Stimulated activated CD4-positive, alpha-beta T cell treated with anti-CD3 and anti-CD28 coated beads, Interleukin-2, amount 100 ng/mL, for 48 hours (primary cell): ENCODE data around the gene NLGN1.

Experiments
- DNase-seq, 2 donors: peaks; one replicate each; pipeline ENCODE4 v3.0.0-alpha.2; 2020

NLGN1 gene

DNA sequence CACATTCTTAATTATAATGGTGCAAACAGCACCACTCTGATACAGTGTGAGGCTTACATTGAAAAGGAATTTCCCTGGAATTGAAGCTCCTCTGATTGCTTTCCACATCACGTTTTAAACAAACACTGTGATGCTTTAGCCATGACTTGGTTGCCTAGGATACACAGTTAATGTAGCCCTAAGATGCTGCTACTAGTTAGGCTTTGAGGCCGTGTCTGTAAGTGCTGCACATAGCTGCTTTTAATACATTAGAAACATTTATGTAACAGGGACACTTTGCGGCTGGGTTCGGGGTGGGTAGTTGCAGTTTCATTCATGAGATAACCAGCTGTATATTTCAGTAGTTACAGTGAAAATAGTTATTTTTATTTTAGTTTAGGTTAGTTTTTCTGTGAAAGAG is 334.7 kb downstream of the NLGN1 start:
- no peak for DNase-seq

- no peak for DNase-seq
Observed at GRCh38 chr3:173733029-173733652, 335.6 kb downstream of the NLGN1 start.

- no peak for DNase-seq
Observed at GRCh38 chr3:173734473-173734872, 336.9 kb downstream of the NLGN1 start.

- no peak for DNase-seq
Observed at GRCh38 chr3:173734895-173735294, 337.4 kb downstream of the NLGN1 start.

GRCh38 chr3:173735841-173736240 is 338.3 kb downstream of the NLGN1 start:
- no peak for DNase-seq

DNA sequence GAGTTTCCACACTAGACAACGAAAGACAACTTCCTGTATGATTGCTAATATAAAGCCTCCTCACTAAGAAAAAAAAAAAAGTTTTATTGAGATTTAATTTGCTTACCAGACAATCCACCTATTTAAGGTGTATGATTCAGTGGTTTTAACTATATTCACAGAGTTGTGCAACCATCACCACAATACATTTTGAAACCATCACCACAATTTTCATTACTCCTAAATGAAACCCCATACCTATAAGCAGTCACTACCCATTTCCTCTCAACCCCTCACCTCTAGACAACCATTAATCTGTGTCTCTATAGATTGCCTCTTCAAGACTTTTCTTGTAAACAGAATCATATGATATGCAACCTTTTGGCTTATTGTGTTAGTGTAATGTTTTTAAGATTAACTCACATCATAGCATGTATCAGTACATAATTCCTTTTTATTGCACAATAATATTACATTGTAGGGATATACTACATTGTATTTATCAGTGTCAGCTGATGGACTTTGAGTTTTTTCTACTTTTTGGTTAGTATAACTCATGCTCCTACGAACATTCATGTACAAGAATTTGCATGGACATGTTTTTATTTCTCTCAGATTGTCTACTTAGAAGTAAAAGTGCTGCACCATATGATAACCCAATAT is 339.7 kb downstream of the NLGN1 start:
- DNase-seq = no peak

DNA sequence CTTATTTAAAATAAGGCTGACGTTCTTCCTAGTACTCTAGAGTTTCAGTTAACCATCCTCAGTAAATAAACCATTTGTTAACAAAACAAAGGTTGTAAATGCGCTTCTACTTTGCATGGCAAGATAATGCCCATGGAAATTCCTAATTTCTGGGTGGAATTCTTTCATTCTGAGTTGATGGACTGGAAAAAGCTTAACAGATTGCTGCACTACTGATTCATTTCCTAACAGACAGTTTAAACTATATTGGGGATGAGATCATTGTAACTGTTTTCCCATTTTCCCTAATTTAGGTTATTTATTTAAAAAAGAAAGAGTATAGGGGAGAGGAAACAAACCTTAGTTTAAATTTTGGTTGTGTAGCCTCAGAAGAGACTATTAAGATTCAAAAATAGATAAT is 342.2 kb downstream of the NLGN1 start:
- no peak for DNase-seq

GRCh38 chr3:173742491-173742890 is 344.9 kb downstream of the NLGN1 start:
- DNase-seq = no peak

GRCh38 chr3:173743111-173743510 is 345.6 kb downstream of the NLGN1 start:
- DNase-seq = no peak

GRCh38 chr3:173743516-173743915 is 346.0 kb downstream of the NLGN1 start:
- no peak for DNase-seq

DNA sequence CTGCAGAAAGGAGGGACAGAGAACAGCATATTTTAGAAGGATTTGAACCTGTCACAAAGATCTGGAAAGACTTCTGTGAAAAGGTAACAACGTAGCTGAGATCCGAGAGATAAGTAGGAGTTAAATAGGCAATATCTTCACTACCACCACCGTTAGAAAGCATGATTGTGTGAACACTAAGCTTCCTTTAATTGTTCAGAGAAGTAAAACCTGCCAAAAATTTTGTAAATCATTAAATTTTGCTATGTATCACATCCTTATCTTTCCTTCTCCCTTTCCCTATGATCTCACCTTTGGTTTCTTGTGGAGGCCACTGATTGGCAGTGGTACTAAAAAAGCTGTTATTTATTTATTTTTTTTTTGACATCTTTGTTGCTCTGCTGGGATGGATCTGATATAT is 346.9 kb downstream of the NLGN1 start:
- DNase-seq = no peak

GRCh38 chr3:173744895-173745294 is 347.4 kb downstream of the NLGN1 start:
- DNase-seq = no peak

- no peak for DNase-seq
Observed at GRCh38 chr3:173745952-173746682, 348.6 kb downstream of the NLGN1 start.

GRCh38 chr3:173747427-173747826 is 349.9 kb downstream of the NLGN1 start:
- DNase-seq = no peak

DNA sequence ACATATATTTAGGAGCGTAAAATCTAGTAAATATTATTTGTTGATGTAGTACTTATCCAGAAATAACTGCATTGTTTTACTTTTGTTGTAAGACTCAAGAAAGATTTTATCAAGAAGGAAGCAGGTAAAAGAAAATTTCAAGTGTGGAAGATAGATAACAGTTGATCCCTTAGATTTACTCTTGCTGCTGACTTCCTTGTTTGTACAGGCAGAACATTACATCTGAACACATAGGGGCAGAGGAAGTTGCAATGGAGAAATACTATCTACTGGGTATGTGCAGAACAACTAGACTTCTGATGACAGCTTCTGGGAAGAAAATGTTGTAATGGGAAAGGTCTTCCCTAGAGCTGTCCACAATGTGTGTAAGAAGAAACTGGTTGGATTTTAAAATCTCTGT is 350.6 kb downstream of the NLGN1 start:
- no peak for DNase-seq

GRCh38 chr3:173750095-173750494 is 352.6 kb downstream of the NLGN1 start:
- no peak for DNase-seq

GRCh38 chr3:173750591-173750990 is 353.0 kb downstream of the NLGN1 start:
- no peak for DNase-seq

DNA sequence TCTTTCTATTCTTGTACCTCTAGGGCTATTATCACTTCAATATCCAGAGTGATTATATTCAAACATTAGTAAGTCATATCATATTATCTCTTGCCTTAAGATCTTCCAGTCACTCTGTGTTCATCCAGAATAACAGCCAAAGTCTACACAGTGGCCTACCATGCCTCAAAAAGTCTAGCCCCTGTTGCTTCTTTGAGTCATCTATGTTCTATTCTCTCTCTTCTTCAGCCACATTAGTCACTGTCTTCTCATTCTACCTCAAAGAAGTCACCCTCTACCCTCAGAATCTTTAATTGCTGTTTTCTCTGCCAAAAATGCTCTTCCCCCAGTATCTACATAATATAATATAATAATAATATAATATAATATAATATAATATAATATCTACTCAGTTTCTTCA is 356.0 kb downstream of the NLGN1 start:
- no peak for DNase-seq

GRCh38 chr3:173755161-173755560 is 357.6 kb downstream of the NLGN1 start:
- no peak for DNase-seq

- DNase-seq = no peak
Observed at GRCh38 chr3:173761161-173761560, 363.6 kb downstream of the NLGN1 start.

DNA sequence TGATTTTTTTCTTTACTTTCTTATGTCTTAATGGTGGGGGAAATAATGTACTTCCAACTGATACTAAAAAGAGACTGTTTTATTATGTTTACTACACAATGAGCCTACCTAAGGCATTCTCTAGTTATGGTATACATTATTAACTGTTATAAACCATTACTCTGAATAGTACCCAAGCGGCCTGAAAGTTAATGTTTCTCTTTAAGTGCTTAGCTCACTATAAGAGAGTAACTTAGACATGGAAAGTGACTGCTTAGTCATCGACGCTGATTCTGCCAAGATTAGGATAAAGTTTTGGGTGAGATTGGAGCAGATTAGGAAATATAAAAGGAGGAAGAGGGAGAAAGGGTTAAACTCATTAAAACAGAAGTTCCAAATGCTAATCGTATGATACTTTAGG is 365.0 kb downstream of the NLGN1 start:
- no peak for DNase-seq

- no peak for DNase-seq
Observed at GRCh38 chr3:173770011-173770410, 372.5 kb downstream of the NLGN1 start.

- no peak for DNase-seq
Observed at GRCh38 chr3:173770796-173771573, 373.4 kb downstream of the NLGN1 start.

DNA sequence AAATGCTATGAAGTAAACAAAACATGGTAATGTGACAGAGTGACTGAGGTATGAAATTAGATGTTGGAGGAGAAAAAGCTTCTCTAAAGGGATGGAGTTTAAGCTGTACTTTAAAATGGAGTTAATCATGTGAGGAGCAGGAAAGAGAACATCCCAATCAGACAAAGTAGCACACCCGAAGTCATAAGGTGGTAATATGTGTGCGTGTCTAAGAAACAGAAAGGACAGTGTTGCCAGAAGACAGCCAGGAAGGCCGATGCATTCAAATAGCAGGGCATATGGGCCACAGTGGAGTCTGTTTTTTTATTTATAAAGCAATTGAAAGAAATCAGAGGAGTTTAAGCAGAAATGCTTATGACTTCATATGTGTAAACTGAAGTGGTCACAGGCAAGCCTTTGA is 376.3 kb downstream of the NLGN1 start:
- no peak for DNase-seq
